ENCODE results near the gene MGMT. TPM values are rescaled to one million over a fixed set of nuclear protein-coding genes. Genes with fewer than 3 reads are reported as not detected.

The MGMT gene
- total and polyA plus RNA-seq, 4 donors: 28.2 to 79.1 (median 46.0) TPM

DNA sequence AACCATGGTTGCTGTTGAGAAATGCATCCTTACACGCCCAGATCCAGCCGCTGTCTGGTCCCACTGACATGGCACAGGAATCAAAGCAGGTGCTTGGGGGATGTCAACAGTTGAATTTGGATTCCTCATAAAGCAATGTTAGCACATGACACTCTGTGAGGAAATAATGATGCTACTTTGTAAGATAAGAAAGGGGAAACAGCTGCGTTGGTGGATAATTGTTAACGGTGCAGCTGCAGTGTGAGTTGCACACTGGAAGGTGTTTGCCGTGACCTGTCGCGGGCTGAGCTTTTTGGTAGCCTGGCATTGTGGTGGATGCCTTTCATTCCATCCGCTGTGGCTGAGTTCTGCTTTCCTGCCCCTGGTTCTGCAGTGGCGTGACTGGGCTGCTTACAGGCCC, 113.9 kb downstream of the MGMT start (continued):
- TF ChIP-seq, protein P1, sequence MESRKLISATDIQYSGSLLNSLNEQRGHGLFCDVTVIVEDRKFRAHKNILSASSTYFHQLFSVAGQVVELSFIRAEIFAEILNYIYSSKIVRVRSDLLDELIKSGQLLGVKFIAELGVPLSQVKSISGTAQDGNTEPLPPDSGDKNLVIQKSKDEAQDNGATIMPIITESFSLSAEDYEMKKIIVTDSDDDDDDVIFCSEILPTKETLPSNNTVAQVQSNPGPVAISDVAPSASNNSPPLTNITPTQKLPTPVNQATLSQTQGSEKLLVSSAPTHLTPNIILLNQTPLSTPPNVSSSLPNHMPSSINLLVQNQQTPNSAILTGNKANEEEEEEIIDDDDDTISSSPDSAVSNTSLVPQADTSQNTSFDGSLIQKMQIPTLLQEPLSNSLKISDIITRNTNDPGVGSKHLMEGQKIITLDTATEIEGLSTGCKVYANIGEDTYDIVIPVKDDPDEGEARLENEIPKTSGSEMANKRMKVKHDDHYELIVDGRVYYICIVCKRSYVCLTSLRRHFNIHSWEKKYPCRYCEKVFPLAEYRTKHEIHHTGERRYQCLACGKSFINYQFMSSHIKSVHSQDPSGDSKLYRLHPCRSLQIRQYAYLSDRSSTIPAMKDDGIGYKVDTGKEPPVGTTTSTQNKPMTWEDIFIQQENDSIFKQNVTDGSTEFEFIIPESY (IDR thresholded peaks at IDR 0.05): no peak
- no peak for TF ChIP-seq FOXA2 (IDR thresholded peaks at IDR 0.05)

GRCh38 chr10:129581827-129582411, 114.9 kb downstream of the MGMT start:
- peaks cover under 1 to 6% (median 5%) of the 10 kb centered on the region in 4 donors for H3K9me3 ChIP-seq (ENCODE audit: control insufficient read depth in 4 of 4, low read length in 3 of 4)
- TF ChIP-seq JUND (IDR thresholded peaks at IDR 0.05) (no peak), HNF4A (conservative IDR thresholded peaks at IDR 0.05) (no peak)
- TF ChIP-seq, protein P2, sequence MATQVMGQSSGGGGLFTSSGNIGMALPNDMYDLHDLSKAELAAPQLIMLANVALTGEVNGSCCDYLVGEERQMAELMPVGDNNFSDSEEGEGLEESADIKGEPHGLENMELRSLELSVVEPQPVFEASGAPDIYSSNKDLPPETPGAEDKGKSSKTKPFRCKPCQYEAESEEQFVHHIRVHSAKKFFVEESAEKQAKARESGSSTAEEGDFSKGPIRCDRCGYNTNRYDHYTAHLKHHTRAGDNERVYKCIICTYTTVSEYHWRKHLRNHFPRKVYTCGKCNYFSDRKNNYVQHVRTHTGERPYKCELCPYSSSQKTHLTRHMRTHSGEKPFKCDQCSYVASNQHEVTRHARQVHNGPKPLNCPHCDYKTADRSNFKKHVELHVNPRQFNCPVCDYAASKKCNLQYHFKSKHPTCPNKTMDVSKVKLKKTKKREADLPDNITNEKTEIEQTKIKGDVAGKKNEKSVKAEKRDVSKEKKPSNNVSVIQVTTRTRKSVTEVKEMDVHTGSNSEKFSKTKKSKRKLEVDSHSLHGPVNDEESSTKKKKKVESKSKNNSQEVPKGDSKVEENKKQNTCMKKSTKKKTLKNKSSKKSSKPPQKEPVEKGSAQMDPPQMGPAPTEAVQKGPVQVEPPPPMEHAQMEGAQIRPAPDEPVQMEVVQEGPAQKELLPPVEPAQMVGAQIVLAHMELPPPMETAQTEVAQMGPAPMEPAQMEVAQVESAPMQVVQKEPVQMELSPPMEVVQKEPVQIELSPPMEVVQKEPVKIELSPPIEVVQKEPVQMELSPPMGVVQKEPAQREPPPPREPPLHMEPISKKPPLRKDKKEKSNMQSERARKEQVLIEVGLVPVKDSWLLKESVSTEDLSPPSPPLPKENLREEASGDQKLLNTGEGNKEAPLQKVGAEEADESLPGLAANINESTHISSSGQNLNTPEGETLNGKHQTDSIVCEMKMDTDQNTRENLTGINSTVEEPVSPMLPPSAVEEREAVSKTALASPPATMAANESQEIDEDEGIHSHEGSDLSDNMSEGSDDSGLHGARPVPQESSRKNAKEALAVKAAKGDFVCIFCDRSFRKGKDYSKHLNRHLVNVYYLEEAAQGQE (IDR thresholded peaks at IDR 0.05): no peak
- TF ChIP-seq, protein P1 (IDR thresholded peaks at IDR 0.05): no peak
- H3K36me3 ChIP-seq (ENCODE audit: control insufficient read depth in 4 of 4, insufficient read depth in 3 of 4, low read depth in 1 of 4, low read length in 3 of 4): peaks cover 0 to 5% (median 0%) of the 10 kb centered on the region in 4 donors
- whole genome bisulfite sequencing: 96% methylated on average over 19 of the region's 19 CpGs
- H3K4me3 ChIP-seq (ENCODE audit: low read depth in 1 of 3, low read length in 3 of 3): no peak overlapping the region
- H3K9ac ChIP-seq (ENCODE audit: low read depth in 1 of 2, low read length in 2 of 2): no peak overlapping the region
- no peaks in the 10 kb centered on the region for H3K4me1 ChIP-seq (ENCODE audit: control insufficient read depth in 4 of 4, insufficient read depth in 4 of 4, low read length in 3 of 4)
- DNase-seq (ENCODE audit: low spot score): no peak
- no peaks in the 10 kb centered on the region for H3K27me3 ChIP-seq (ENCODE audit: control insufficient read depth in 4 of 4, insufficient read depth in 4 of 4, low read length in 3 of 4)
- no peak overlapping the region for H3K27ac ChIP-seq (ENCODE audit: low read depth in 1 of 2, low read length in 2 of 2)

GRCh38 chr10:129583831-129584230, 116.8 kb downstream of the MGMT start:
- Histone ChIP-seq H3K4me1 (ENCODE audit: control insufficient read depth in 4 of 4, insufficient read depth in 4 of 4, low read length in 3 of 4) (no peaks in the 10 kb centered on the region), H3K9ac (ENCODE audit: low read depth in 1 of 2, low read length in 2 of 2) (no peak overlapping the region), H3K4me3 (ENCODE audit: low read depth in 1 of 3, low read length in 3 of 3) (no peak overlapping the region), H3K27me3 (ENCODE audit: control insufficient read depth in 4 of 4, insufficient read depth in 4 of 4, low read length in 3 of 4) (no peaks in the 10 kb centered on the region), H3K9me3 (ENCODE audit: control insufficient read depth in 4 of 4, low read length in 3 of 4) (peaks cover 4 to 12% (median 7%) of the 10 kb centered on the region in 4 donors), H3K36me3 (ENCODE audit: control insufficient read depth in 4 of 4, insufficient read depth in 3 of 4, low read depth in 1 of 4, low read length in 3 of 4) (peaks cover 0 to 5% (median 2%) of the 10 kb centered on the region in 4 donors), H3K27ac (ENCODE audit: low read depth in 1 of 2, low read length in 2 of 2) (no peak overlapping the region)
- no peak for TF ChIP-seq YY1 (IDR thresholded peaks at IDR 0.05)
- no peak for TF ChIP-seq SP1 (IDR thresholded peaks at IDR 0.05)
- no peak for TF ChIP-seq JUND (IDR thresholded peaks at IDR 0.05)
- TF ChIP-seq, protein P3, sequence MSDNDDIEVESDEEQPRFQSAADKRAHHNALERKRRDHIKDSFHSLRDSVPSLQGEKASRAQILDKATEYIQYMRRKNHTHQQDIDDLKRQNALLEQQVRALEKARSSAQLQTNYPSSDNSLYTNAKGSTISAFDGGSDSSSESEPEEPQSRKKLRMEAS (IDR thresholded peaks at IDR 0.05): no peak
- TF ChIP-seq RXRA (IDR thresholded peaks at IDR 0.05): no peak
- no peak for TF ChIP-seq EGR1 (IDR thresholded peaks at IDR 0.05; ENCODE audit: low read depth in 2 of 2)
- WGBS: 88% methylated on average over 8 of the region's 8 CpGs
- no peak for DNase-seq (ENCODE audit: low spot score)

Measured in liver (tissue), 9 donors.